GM18907 (cell line): ENCODE data around the gene IL5RA.

Source experiments
- ATAC-seq: cut with Tn5 transposase; IDR thresholded peaks from one replicate; pipeline ENCODE4 v1.9.1; 2021; ENCODE audit warnings: mild to moderate bottlenecking, moderate library complexity; ENCODE audit not compliant: unreplicated experiment

Gene IL5RA

GRCh38 chr3:3066910-3067309 lies 43.3 kb downstream of the IL5RA start:
- ATAC-seq: no peak

DNA sequence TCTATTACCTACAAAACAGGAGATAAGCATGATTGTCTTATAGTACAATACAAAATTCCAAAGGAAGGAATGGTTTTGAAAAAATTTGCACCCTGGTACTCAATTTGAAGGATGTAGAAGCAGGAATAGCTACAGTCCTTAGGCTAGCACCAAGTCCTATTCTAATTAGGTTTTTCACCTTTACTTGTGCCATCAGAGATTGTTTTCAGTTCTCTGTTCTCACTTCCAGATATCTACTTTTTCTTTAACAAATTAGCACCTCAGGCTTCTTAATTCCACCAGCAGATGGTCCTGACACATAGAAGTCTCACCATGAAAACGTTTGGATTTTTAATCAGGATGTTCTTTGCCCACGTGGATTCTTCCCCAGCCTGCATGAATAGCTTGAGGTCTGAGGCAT lies 43.8 kb downstream of the IL5RA start:
- no peak for ATAC-seq

GRCh38 chr3:3065876-3066275 lies 44.3 kb downstream of the IL5RA start:
- peak; percentile 49 for ATAC-seq

- no peak for ATAC-seq
These were observed 45.9 kb downstream of the IL5RA start for GRCh38 chr3:3064297-3064696.

DNA sequence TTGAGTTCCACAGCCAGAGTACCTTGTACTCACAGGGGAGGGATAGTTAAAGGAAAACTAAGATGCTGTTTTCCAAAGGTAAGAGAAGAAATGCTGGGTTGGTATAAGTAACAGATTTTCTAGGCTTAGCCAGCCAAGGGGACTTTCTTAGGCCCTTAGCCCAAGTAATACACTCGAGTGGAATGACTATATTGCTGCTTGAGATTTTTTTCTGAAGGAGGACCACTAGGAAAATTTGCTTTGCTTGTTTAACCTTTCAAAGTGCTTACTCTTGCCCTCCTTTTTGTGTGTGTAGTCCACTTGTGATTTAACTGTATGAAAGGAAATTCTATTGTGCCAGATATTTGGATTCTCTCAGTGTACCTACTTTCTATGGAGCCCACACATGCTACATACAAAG lies 50.5 kb downstream of the IL5RA start:
- ATAC-seq: no peak

- ATAC-seq: no peak
These were observed 56.2 kb downstream of the IL5RA start for GRCh38 chr3:3053974-3054373.

GRCh38 chr3:3038201-3038991 lies 71.8 kb downstream of the IL5RA start:
- no peak for ATAC-seq

GRCh38 chr3:3037156-3037555 lies 73.0 kb downstream of the IL5RA start:
- no peak for ATAC-seq

DNA sequence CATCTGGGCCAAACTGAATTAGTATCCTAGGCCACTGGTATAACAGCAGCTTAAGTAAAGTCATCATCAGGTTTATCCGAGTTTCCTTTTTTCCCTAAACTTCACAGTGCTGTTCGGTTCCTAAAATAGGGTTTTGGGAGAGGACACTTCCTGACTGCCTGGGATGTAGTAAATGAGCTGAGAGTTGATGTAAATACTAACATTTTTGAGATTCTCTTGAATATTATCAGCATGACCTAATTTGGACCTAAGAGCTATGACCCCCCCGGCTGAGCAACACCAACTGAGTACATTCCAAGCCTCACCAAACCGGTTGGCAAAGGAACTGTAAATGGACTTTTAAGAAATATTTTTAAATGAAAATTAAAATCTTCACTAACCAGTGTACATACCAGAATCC lies 78.8 kb downstream of the IL5RA start:
- ATAC-seq: no peak

- peak; percentile 96 for ATAC-seq
These were observed 82.1 kb downstream of the IL5RA start for GRCh38 chr3:3027976-3028567.

DNA sequence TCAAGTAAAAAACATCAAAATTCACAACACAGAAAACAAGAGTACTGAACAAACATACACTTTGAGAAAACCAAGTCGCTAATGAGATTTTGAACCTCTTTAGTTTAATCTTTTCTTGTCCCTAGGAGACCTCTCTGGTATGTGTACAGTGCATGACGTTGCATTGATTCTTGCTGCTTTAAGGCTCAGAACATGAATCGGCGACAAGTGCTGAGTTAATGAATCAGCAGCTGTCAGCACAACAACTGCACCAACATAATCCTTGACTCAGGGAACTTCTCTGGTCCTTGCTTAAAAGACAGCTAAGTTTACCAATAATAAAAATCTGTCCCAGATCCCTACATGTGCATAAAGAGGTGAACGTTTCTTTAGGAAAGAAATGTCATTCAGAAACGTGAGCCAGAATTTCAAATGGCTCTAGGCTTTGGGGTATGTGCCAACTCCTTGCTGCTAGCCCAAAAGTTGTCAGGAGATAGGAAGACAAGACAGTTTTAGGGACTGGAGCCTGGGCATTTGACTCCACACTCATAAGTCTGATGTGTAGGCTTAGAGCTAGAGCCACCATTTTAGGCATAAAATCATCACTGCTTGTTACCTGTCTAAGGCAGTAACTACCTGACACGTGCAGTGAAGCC lies 86.9 kb downstream of the IL5RA start:
- ATAC-seq: no peak

GRCh38 chr3:3020209-3020608 lies 90.0 kb downstream of the IL5RA start:
- ATAC-seq: no peak
